Right cardiac atrium (tissue), 5 donors: ENCODE results near the gene APOO. TPM values are rescaled to one million over a fixed set of nuclear protein-coding genes. Genes with fewer than 3 reads are reported as not detected.

Source experiments
- ATAC-seq, 2 donors: fragments of 200-7000 bp; cut with Tn5 transposase; one replicate each; pipeline versions ENCODE4 v1.8.0 to v1.9.1; 2020; ENCODE audit warnings: moderate library complexity in 2 of 2, mild to moderate bottlenecking in 1 of 2
- DNase-seq, 3 donors: peaks; one replicate each; pipeline ENCODE4 v3.0.0-alpha.2; 2020
- H3K27ac ChIP-seq: one replicate; pipeline ENCODE4 v1.5.1; 2013; ENCODE audit warnings: mild to moderate bottlenecking, low read length, control low read depth, moderate library complexity
- H3K27me3 ChIP-seq: one replicate; pipeline ENCODE4 v1.6.1; 2013; ENCODE audit not compliant: control insufficient read depth, insufficient read depth
- H3K4me1 ChIP-seq: one replicate; pipeline ENCODE4 v1.6.1; 2013; ENCODE audit warnings: low read length; ENCODE audit not compliant: control insufficient read depth, insufficient read depth
- H3K4me3 ChIP-seq: one replicate; pipeline ENCODE4 v1.5.1; 2013; ENCODE audit warnings: low read length, control low read depth
- H3K9me3 ChIP-seq: one replicate; pipeline ENCODE4 v1.6.1; 2013; ENCODE audit warnings: low read length; ENCODE audit not compliant: control insufficient read depth
- WGBS: extraction: QIAGEN DNeasy Blood & Tissue Kit; methylation state at CpG from one replicate; pipeline ENCODE4 v1.1.7; 2013; 5-methylcytosine and 5-hydroxymethylcytosine counted together
- intact Hi-C, 4 donors: fragments of 100-400 bp; cut with DNase I; formaldehyde crosslinking; loops; one replicate each; pipeline versions ENCODE4 v1.11.0 to v1.14.0; 2022 to 2023
- polyA plus RNA-seq: library from polyadenylated mRNA; stranded (reverse); fragments of 200-250 nt; gene quantifications from one replicate; pipeline ENCODE4 v1.2.3, GENCODE V29; 2013
- total RNA-seq, 4 donors: library from RNA; stranded (reverse); fragmentation: NEBNext Ultra II Directional; extraction: Animal tissue kit (Norgen Biotek cat#: 25700); gene quantifications; one replicate each; pipeline ENCODE4 v1.2.1, GENCODE V29; 2021
- donor health status: healthy with polysubstance abuse.
- donor health status: DM: no; HTN: yes; CAD: no.
- donor health status: DM: no; HTN: no; CAD: no.
- donor health status: DM: no; HTN: yes; CAD: no; lungs with severe emphysema.
- donor health status: DM: yes; HTN: yes; CAD: no.

APOO gene
- total and polyA plus RNA-seq, 5 donors, result 65.7 to 105 (median 85.3) TPM

DNA sequence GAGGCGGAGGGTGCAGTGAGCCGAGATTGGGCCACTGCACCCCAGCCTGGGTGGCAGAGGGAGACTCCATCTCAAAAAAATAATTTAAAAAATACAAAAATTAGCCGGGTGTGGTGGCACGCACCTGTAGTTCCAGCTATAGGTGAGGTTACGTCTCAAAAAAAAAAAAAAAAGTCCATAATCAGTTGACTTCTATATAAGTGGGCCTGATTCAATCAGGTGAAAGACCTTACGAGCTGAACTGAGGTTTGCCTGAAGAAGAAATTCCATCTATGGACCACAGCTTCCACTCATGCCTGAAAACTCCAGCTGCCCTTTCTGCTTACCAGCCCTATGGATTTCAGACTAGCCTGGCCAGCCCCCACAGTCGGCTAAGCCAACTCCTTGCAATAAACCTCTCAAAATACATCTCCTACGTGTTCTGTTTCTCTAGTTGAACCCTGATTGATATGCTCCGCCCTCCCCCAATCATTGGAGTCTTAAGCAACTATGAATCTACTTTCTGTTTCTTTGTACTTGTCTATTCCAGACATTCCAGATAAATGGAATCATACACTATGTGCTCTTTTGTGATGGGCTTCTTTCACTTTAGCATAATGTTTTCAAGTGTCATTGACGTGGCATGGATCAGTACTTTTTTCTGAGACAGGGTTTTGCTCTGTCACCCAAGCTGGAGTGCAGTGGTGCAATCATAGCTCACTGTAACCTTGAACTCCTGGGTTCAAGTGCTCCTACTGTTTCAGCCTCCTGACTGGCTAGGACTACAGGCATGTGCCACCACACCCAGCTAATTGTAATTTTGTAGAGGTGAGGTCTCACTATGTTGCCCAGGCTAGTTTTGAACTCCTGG, 88.1 kb downstream of the APOO start:
- Histone ChIP-seq H3K4me3 (no peak overlapping the region), H3K9me3 (no peaks in the 10 kb centered on the region), H3K27ac (no peak overlapping the region), H3K27me3 (no peaks in the 10 kb centered on the region), H3K4me1 (no peaks in the 10 kb centered on the region)
- ATAC-seq, result no peak
- intact Hi-C loops, result no loop called here
- WGBS, result 91% methylated on average over 10 of the region's 10 CpGs
- no peak for DNase-seq

DNA sequence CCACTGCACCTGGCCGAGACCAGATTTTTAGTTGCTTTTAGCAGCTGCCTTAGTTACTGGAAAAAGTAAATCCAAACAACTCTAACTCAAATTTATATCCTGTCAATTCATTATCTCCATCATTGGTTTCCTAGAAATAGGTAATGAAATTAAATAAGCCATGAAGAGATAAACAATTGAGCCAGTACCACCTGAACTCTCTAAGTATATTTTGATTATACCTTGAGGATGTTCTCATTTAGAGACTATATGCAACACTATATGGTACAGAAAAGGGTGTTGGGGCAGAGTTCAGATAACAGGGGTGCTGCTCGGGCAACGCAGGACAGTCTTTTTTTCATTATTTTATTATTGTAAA, 89.8 kb downstream of the APOO start:
- ATAC-seq (no peak), DNase-seq (no peak)
- intact Hi-C loops, result no loop called here
- H3K27me3 ChIP-seq, result no peaks in the 10 kb centered on the region
- no peaks in the 10 kb centered on the region for H3K4me1 ChIP-seq
- H3K9me3 ChIP-seq, result no peaks in the 10 kb centered on the region
- no peak overlapping the region for H3K27ac ChIP-seq
- 90% methylated on average over 3 of the region's 3 CpGs for WGBS
- no peak overlapping the region for H3K4me3 ChIP-seq

DNA sequence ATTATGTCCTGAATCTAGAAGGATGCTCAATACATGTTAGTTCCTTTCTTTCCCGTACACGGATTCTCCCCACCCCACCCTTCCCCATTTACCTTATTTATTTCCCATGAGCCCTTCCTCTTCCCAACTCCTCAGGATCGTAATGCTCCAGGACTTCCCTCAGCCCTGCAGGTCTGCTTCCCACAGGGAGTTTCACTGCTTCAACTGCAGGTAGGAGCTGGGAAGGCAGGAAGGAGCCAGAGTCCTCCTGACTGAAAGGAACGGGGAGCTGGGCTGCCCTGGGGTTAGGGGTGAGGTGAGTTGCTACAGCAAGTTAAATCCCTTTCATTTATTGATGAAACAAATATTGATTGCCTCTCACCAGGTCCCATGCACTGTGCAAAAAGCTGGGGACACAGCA, 91.6 kb downstream of the APOO start:
- ATAC-seq (no peak), DNase-seq (no peak)
- Histone ChIP-seq H3K9me3 (no peaks in the 10 kb centered on the region), H3K27me3 (no peaks in the 10 kb centered on the region), H3K27ac (no peak overlapping the region), H3K4me1 (no peaks in the 10 kb centered on the region), H3K4me3 (no peak overlapping the region)
- 71% methylated on average over 4 of the region's 4 CpGs for WGBS
- intact Hi-C loops, result no loop called here

GRCh38 chrX:23815376-23815775, 92.4 kb downstream of the APOO start:
- ATAC-seq, result no peak

DNA sequence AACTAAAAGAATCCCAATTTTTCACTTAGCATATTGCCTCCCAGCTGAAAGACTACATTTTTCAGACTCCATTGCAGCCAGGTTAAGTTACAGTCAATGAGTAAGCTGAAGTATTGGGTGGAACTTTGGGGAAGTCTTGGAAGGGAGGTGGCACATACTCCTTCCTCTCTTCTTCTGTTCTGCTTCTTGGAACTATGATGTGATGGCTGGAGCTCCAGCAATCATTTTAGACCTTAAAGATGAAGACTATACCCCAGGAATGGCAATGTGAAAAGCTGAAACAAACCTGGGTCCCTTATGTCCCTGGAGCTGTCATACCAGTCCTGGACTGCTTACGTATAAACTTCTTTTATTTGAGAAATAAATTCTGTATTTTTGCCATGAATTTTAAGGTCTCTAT, 93.9 kb downstream of the APOO start:
- DNase-seq, result no peak
- 92% methylated on average over 1 of the region's 1 CpG for WGBS
- Histone ChIP-seq H3K27ac (no peak overlapping the region), H3K4me1 (no peaks in the 10 kb centered on the region), H3K27me3 (no peaks in the 10 kb centered on the region), H3K4me3 (no peak overlapping the region), H3K9me3 (no peaks in the 10 kb centered on the region)
- intact Hi-C loops, result no loop called here
- ATAC-seq, result no peak

More at GRCh38 chrX:23815376-23815775, 92.4 kb downstream of the APOO start:
- no peaks in the 10 kb centered on the region for H3K27me3 ChIP-seq
- WGBS, result over 99% methylated on average over 7 of the region's 7 CpGs
- no peak for DNase-seq
- intact Hi-C loops, result no loop called here
- H3K9me3 ChIP-seq, result no peaks in the 10 kb centered on the region
- no peak overlapping the region for H3K4me3 ChIP-seq
- H3K27ac ChIP-seq, result no peak overlapping the region
- no peaks in the 10 kb centered on the region for H3K4me1 ChIP-seq

GRCh38 chrX:23811656-23812055, 96.1 kb downstream of the APOO start:
- Histone ChIP-seq H3K27me3 (no peaks in the 10 kb centered on the region), H3K4me1 (no peaks in the 10 kb centered on the region), H3K9me3 (no peaks in the 10 kb centered on the region), H3K27ac (peak overlapping the region; percentile 27), H3K4me3 (no peak overlapping the region)
- 49% methylated on average over 6 of the region's 6 CpGs for WGBS
- no peak for DNase-seq
- intact Hi-C loops, result no loop called here
- ATAC-seq, result no peak

DNA sequence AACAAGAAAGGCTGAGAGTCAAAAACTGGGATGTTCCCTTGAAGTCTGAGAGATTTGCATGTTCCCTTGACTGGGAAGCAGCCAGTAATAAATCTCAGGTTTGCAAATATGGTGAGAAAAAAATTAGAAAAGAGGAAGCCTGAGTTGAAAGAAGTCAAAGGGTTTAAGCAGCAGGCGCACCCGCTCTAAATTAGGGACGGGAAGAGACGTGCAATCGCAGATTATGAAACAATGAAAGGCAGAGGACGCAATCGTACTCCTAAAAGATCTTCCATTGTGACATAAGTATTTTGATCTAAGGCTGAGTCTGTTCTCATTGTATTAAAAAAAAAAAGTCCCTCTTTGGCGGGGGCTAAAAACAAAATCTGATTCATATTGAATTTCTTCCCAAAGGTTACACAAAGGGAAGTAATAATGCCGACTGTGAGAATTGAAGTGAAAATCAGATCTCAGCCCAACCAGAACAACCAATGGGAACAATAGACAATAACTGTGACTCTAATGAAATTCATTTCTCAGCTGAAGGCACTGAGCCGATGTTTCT, 96.6 kb downstream of the APOO start:
- H3K4me1 ChIP-seq, result no peaks in the 10 kb centered on the region
- H3K9me3 ChIP-seq, result no peaks in the 10 kb centered on the region
- no peak overlapping the region for H3K27ac ChIP-seq
- no peaks in the 10 kb centered on the region for H3K27me3 ChIP-seq
- 38% methylated on average over 10 of the region's 10 CpGs for WGBS
- DNase-seq (peak in 2 of 3 donors; percentile 20 to 52), ATAC-seq (peak; percentile 62 to 70)
- intact Hi-C loops, result no loop called here
- H3K4me3 ChIP-seq, result no peak overlapping the region

- Histone ChIP-seq H3K27me3 (no peaks in the 10 kb centered on the region), H3K27ac (no peak overlapping the region), H3K4me3 (no peak overlapping the region), H3K9me3 (no peaks in the 10 kb centered on the region), H3K4me1 (no peaks in the 10 kb centered on the region)
- intact Hi-C loops, result no loop called here
- DNase-seq, result no peak
- WGBS, result 90% methylated on average over 3 of the region's 3 CpGs
- no peak for ATAC-seq
Observed at GRCh38 chrX:23810279-23810678, 97.5 kb downstream of the APOO start.

GRCh38 chrX:23805389-23805788, 102.3 kb downstream of the APOO start:
- DNase-seq, result no peak
- no peaks in the 10 kb centered on the region for H3K4me1 ChIP-seq
- H3K9me3 ChIP-seq, result no peaks in the 10 kb centered on the region
- intact Hi-C loops, result no loop called here
- ATAC-seq, result no peak
- H3K27ac ChIP-seq, result no peak overlapping the region
- H3K27me3 ChIP-seq, result no peaks in the 10 kb centered on the region
- H3K4me3 ChIP-seq, result no peak overlapping the region
- 90% methylated on average over 9 of the region's 9 CpGs for WGBS

DNA sequence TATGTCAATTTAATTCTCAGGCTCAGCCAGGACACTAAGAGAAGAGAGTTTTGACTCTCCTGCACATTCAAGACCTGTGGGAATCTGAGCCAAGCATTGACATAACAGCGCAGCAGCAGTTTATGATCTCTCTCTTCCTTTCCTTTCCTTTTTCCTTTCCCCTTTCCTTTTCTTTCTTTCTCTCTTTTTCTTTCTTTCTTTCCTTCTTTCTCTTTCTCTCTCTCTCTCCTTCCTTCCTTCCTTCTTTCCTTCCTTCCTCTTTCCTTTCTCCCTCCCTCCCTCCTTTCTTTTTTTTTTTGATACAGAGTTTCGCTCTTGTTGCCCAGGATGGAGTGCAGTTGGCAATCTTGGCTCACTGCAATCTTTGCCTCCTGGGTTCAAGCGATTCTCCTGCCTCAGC, 103.2 kb downstream of the APOO start:
- no peak overlapping the region for H3K27ac ChIP-seq
- H3K4me3 ChIP-seq, result no peak overlapping the region
- DNase-seq, result no peak
- no peaks in the 10 kb centered on the region for H3K9me3 ChIP-seq
- intact Hi-C loops, result no loop called here
- H3K27me3 ChIP-seq, result no peaks in the 10 kb centered on the region
- peaks cover 2% of the 10 kb centered on the region for H3K4me1 ChIP-seq
- ATAC-seq, result no peak
- WGBS, result 85% methylated on average over 3 of the region's 3 CpGs

GRCh38 chrX:23803931-23804381, 103.8 kb downstream of the APOO start:
- Histone ChIP-seq H3K9me3 (no peaks in the 10 kb centered on the region), H3K4me3 (no peak overlapping the region), H3K4me1 (peaks cover 2% of the 10 kb centered on the region), H3K27ac (peak overlapping the region; percentile 11), H3K27me3 (no peaks in the 10 kb centered on the region)
- DNase-seq (peak; percentile 53 to 62 (median 61)), ATAC-seq (peak; percentile 83 to 89)
- 35% methylated on average over 5 of the region's 5 CpGs for WGBS
- intact Hi-C loops, result no loop called here
